ENCODE data around the gene S100A7. TPM values are rescaled to one million over a fixed set of nuclear protein-coding genes. Genes with fewer than 3 reads are reported as not detected.

Gene S100A7
- polyA plus RNA-seq, 3 donors, result not detected

GRCh38 chr1:153432874-153433681 lies 27.4 kb downstream of the S100A7 start:
- no peak overlapping the region for H3K27ac Mint-ChIP-seq
- 88% methylated on average over 6 of the region's 9 CpGs for WGBS (ENCODE audit: insufficient coverage)

GRCh38 chr1:153431928-153432327 lies 28.5 kb downstream of the S100A7 start:
- H3K27ac Mint-ChIP-seq, result no peak overlapping the region
- no peak for DNase-seq
- peaks cover 0 to 8% of the 10 kb centered on the region in 2 donors for H3K4me1 ChIP-seq (ENCODE audit: control insufficient read depth in 1 of 2, insufficient read depth in 2 of 2, low read length in 2 of 2)
- no peak overlapping the region for H3K4me3 ChIP-seq (replicated peaks in 1 of 3; ENCODE audit: low read depth in 2 of 3, low read length in 3 of 3)
- peaks cover 3% of the 10 kb centered on the region for H3K4me1 Mint-ChIP-seq
- no peaks in the 10 kb centered on the region for H3K36me3 Mint-ChIP-seq
- no peaks in the 10 kb centered on the region for H3K27me3 ChIP-seq (ENCODE audit: control insufficient read depth in 2 of 2, insufficient read depth in 2 of 2, low read length in 2 of 2)
- no peak overlapping the region for H3K4me3 Mint-ChIP-seq
- no peak for TF ChIP-seq CTCF (IDR thresholded peaks at IDR 0.05)
- H3K36me3 ChIP-seq (replicated peaks in 1 of 2; ENCODE audit: control insufficient read depth in 1 of 2, insufficient read depth in 2 of 2, low read length in 2 of 2), result no peaks in the 10 kb centered on the region
- H3K9ac ChIP-seq (ENCODE audit: insufficient read depth, low read length, poor library complexity, severe bottlenecking), result no peak overlapping the region
- no peak overlapping the region for H3K27ac ChIP-seq (ENCODE audit: low read depth in 1 of 2, low read length in 2 of 2)
- no peak overlapping the region for H2AFZ ChIP-seq (ENCODE audit: insufficient read depth, low read depth, low read length, poor library complexity, severe bottlenecking)
- H3K9me3 ChIP-seq (replicated peaks in 1 of 2; ENCODE audit: control insufficient read depth in 1 of 2, insufficient read depth in 1 of 2, low read length in 2 of 2), result no peaks in the 10 kb centered on the region
- H3K27me3 Mint-ChIP-seq (ENCODE audit: low read depth in 3 of 3), result peaks cover 15 to 21% (median 20%) of the 10 kb centered on the region in 3 donors
- no peaks in the 10 kb centered on the region for H3K9me3 Mint-ChIP-seq
- H4K20me1 ChIP-seq (ENCODE audit: insufficient read depth, low read length), result no peaks in the 10 kb centered on the region
- 76% methylated on average over 3 of the region's 4 CpGs for WGBS (ENCODE audit: insufficient coverage)
- H3K4me2 ChIP-seq (replicated peaks; ENCODE audit: extremely low read depth, low read length, poor library complexity, severe bottlenecking), result no peak overlapping the region
- no peaks in the 10 kb centered on the region for H3K79me2 ChIP-seq (ENCODE audit: insufficient read depth, low read length)
- intact Hi-C loops (cut with micrococcal nuclease), result no loop called here

More at GRCh38 chr1:153432874-153433681, 27.4 kb downstream of the S100A7 start:
- H3K27ac ChIP-seq (ENCODE audit: low read depth in 1 of 2, low read length in 2 of 2), result no peak overlapping the region
- no peaks in the 10 kb centered on the region for H4K20me1 ChIP-seq (ENCODE audit: insufficient read depth, low read length)
- H3K9me3 ChIP-seq (replicated peaks in 1 of 2; ENCODE audit: control insufficient read depth in 1 of 2, insufficient read depth in 1 of 2, low read length in 2 of 2), result no peaks in the 10 kb centered on the region
- TF ChIP-seq CTCF (IDR thresholded peaks at IDR 0.05), result no peak
- no peak overlapping the region for H3K4me2 ChIP-seq (replicated peaks; ENCODE audit: extremely low read depth, low read length, poor library complexity, severe bottlenecking)
- H3K9ac ChIP-seq (ENCODE audit: insufficient read depth, low read length, poor library complexity, severe bottlenecking), result no peak overlapping the region
- no peaks in the 10 kb centered on the region for H3K36me3 Mint-ChIP-seq
- H3K4me3 Mint-ChIP-seq, result no peak overlapping the region
- peaks cover 0 to 9% of the 10 kb centered on the region in 2 donors for H3K4me1 ChIP-seq (ENCODE audit: control insufficient read depth in 1 of 2, insufficient read depth in 2 of 2, low read length in 2 of 2)
- H3K79me2 ChIP-seq (ENCODE audit: insufficient read depth, low read length), result no peaks in the 10 kb centered on the region
- H3K36me3 ChIP-seq (replicated peaks in 1 of 2; ENCODE audit: control insufficient read depth in 1 of 2, insufficient read depth in 2 of 2, low read length in 2 of 2), result no peaks in the 10 kb centered on the region
- no peaks in the 10 kb centered on the region for H3K9me3 Mint-ChIP-seq
- no peak for DNase-seq
- peaks cover 3% of the 10 kb centered on the region for H3K4me1 Mint-ChIP-seq
- no peak overlapping the region for H2AFZ ChIP-seq (ENCODE audit: insufficient read depth, low read depth, low read length, poor library complexity, severe bottlenecking)
- peaks cover 6 to 16% (median 15%) of the 10 kb centered on the region in 3 donors for H3K27me3 Mint-ChIP-seq (ENCODE audit: low read depth in 3 of 3)
- no peaks in the 10 kb centered on the region for H3K27me3 ChIP-seq (ENCODE audit: control insufficient read depth in 2 of 2, insufficient read depth in 2 of 2, low read length in 2 of 2)
- no peak overlapping the region for H3K4me3 ChIP-seq (replicated peaks in 1 of 3; ENCODE audit: low read depth in 2 of 3, low read length in 3 of 3)
- intact Hi-C loops (cut with micrococcal nuclease), result no loop called here

Measured in CD14-positive monocyte (primary cell).